ENCODE measurements around the gene TRPV4.
"Not testable (repeated sequence)": the region's sequence is repeated elsewhere in the genome, so short reads cannot be mapped to it uniquely, and the experiment has no call there.

DNA sequence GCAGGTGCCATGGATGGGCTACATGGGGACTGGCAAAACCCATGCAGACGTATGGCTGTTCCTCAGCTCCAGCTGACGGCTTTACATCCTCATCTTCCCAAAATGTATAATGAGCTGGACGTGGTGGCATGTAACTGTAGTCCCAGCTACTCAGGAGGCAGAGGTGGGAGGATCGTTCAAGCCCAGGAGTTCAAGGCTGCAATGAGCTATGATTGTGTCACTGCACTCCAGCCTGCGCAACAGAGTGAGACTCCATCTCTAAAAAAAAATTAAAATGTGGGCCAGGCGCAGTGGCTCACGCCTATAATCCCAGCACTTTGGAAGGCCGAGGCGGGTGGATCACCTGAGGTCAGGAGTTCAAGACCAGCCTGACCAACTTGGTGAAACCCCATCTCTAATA lies 29.3 kb upstream of the TRPV4 start:
- not testable (repeated sequence) for TF ChIP-seq POLR2A (IDR thresholded peaks at IDR 0.05)
- TF ChIP-seq, protein P1, sequence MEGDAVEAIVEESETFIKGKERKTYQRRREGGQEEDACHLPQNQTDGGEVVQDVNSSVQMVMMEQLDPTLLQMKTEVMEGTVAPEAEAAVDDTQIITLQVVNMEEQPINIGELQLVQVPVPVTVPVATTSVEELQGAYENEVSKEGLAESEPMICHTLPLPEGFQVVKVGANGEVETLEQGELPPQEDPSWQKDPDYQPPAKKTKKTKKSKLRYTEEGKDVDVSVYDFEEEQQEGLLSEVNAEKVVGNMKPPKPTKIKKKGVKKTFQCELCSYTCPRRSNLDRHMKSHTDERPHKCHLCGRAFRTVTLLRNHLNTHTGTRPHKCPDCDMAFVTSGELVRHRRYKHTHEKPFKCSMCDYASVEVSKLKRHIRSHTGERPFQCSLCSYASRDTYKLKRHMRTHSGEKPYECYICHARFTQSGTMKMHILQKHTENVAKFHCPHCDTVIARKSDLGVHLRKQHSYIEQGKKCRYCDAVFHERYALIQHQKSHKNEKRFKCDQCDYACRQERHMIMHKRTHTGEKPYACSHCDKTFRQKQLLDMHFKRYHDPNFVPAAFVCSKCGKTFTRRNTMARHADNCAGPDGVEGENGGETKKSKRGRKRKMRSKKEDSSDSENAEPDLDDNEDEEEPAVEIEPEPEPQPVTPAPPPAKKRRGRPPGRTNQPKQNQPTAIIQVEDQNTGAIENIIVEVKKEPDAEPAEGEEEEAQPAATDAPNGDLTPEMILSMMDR (IDR thresholded peaks at IDR 0.05) = not testable (repeated sequence)
